B cell (primary cell): Measurements from ENCODE around the gene SLC16A6. TPM values are rescaled to one million over a fixed set of nuclear protein-coding genes. Genes with fewer than 3 reads are reported as not detected.

Experiments
- ATAC-seq: fragments of 200-7000 bp; cut with Tn5 transposase; one replicate; pipeline ENCODE4 v1.10.0; 2021; ENCODE audit warnings: low read depth, mild to moderate bottlenecking, moderate number of reproducible peaks, moderate library complexity
- CTCF ChIA-PET: fragments of 350-600 bp; sonication (Branson Sonifier 250); formaldehyde crosslinking; loops from one replicate; lab custom pipeline; 2021; ENCODE audit warnings: antibody characterized with exemption, inconsistent platforms; lab: Charles Lee
- POLR2A ChIA-PET: fragments of 350-600 bp; sonication (Branson Sonifier 250); formaldehyde crosslinking; loops from one replicate; lab custom pipeline; 2021; ENCODE audit warnings: antibody characterized with exemption; lab: Charles Lee
- DNase-seq: peaks from one replicate; pipeline ENCODE4 v3.0.0; 2013
- H2AFZ ChIP-seq: 2 replicates; pipeline ENCODE4 v1.6.1; 2012; ENCODE audit warnings: mild to moderate bottlenecking, low read depth, low read length; ENCODE audit not compliant: insufficient read depth, poor library complexity, severe bottlenecking
- H3K27ac ChIP-seq, 2 donors: 1 replicate in 1 of 2; 2 replicates in 1 of 2; pipeline ENCODE4 v1.5.1; 2012 to 2013; ENCODE audit warnings: low read length in 2 of 2, mild to moderate bottlenecking in 2 of 2, moderate library complexity in 1 of 2
- H3K27me3 ChIP-seq, 4 experiments: fragments of 200-600 bp in 1 of 4; sonication (generic) in 1 of 4; replicated peaks in 1 of 4; 1 replicate in 2 of 4; 2 replicates in 2 of 4; pipeline versions ENCODE4 v1.6.1 to v1.7.0; 2013 to 2016; ENCODE audit warnings: low read length in 3 of 4, mild to moderate bottlenecking in 2 of 4, mixed read lengths in 1 of 4, moderate library complexity in 1 of 4; ENCODE audit not compliant: insufficient read depth in 4 of 4, control insufficient read depth in 3 of 4; ENCODE audit errors: control extremely low read depth in 1 of 4
- H3K36me3 ChIP-seq, 2 experiments: replicated peaks in 1 of 2; 1 replicate in 1 of 2; 2 replicates in 1 of 2; pipeline versions ENCODE4 v1.6.1 to v1.7.1; 2013; ENCODE audit warnings: low read length in 1 of 2; ENCODE audit not compliant: insufficient read depth in 2 of 2, control insufficient read depth in 1 of 2; ENCODE audit errors: control extremely low read depth in 1 of 2, extremely low read depth in 1 of 2
- H3K4me1 ChIP-seq, 2 donors: fragments of 200-600 bp in 1 of 2; sonication (generic) in 1 of 2; 1 replicate in 1 of 2; 2 replicates in 1 of 2; pipeline versions ENCODE4 v1.5.1 to v1.6.1; 2013 to 2017; ENCODE audit warnings: low read length in 2 of 2; ENCODE audit not compliant: control insufficient read depth in 2 of 2, insufficient read depth in 2 of 2
- H3K4me2 ChIP-seq: replicated peaks from 2 replicates; pipeline ENCODE3; 2012; ENCODE audit warnings: mild to moderate bottlenecking, low read depth, low read length; ENCODE audit not compliant: poor library complexity, severe bottlenecking
- H3K4me3 ChIP-seq, 5 experiments: fragments of 200-600 bp in 1 of 5; sonication (generic) in 1 of 5; 1 replicate in 3 of 5; 2 replicates in 2 of 5; pipeline versions ENCODE4 v1.5.1 to v1.7.0; 2011 to 2016; ENCODE audit warnings: low read length in 4 of 5, mild to moderate bottlenecking in 4 of 5, low read depth in 2 of 5, control low read depth in 1 of 5, moderate library complexity in 1 of 5; ENCODE audit not compliant: insufficient read depth in 1 of 5; ENCODE audit errors: control extremely low read depth in 1 of 5, extremely low read depth in 1 of 5
- H3K79me2 ChIP-seq: fragments of 200-600 bp; sonication (generic); one replicate; pipeline ENCODE4 v1.6.0; 2016; ENCODE audit warnings: low read length; ENCODE audit not compliant: control insufficient read depth, insufficient read depth
- H3K9ac ChIP-seq: fragments of 200-600 bp; sonication (generic); 2 replicates; pipeline ENCODE4 v1.6.1; 2017; ENCODE audit warnings: mild to moderate bottlenecking, low read length, moderate library complexity
- H3K9me3 ChIP-seq, 3 donors: one replicate each; pipeline versions ENCODE4 v1.6.1 to v1.7.1; 2013; ENCODE audit warnings: low read length in 2 of 3; ENCODE audit not compliant: control insufficient read depth in 2 of 3, insufficient read depth in 1 of 3; ENCODE audit errors: control extremely low read depth in 1 of 3
- H4K20me1 ChIP-seq: 2 replicates; pipeline ENCODE4 v1.6.0; 2012; ENCODE audit warnings: mild to moderate bottlenecking, low read length; ENCODE audit not compliant: insufficient read depth, control insufficient read depth, poor library complexity, severe bottlenecking
- H3K27ac Mint-ChIP-seq: one replicate; pipeline ENCODE4 v1.8.0; 2021; ENCODE audit warnings: mixed read lengths
- H3K27me3 Mint-ChIP-seq: one replicate; pipeline ENCODE4 v1.8.0; 2021; ENCODE audit warnings: mixed read lengths
- H3K4me1 Mint-ChIP-seq: one replicate; pipeline ENCODE4 v1.8.0; 2021; ENCODE audit warnings: mixed read lengths
- H3K4me3 Mint-ChIP-seq: one replicate; pipeline ENCODE4 v1.8.0; 2021; ENCODE audit warnings: mixed read lengths
- H3K9me3 Mint-ChIP-seq: one replicate; pipeline ENCODE4 v1.8.0; 2022; ENCODE audit warnings: mixed read lengths; ENCODE audit not compliant: insufficient read depth
- CTCF ChIP-seq: fragments of 200-600 bp; IDR thresholded peaks from one replicate; pipeline ENCODE4 v1.8.0; 2022; ENCODE audit warnings: antibody characterized with exemption, mild to moderate bottlenecking
- EZH2 ChIP-seq: IDR thresholded peaks from 2 replicates; pipeline ENCODE4 v1.6.1; 2012; ENCODE audit warnings: borderline replicate concordance, low read depth, mild to moderate bottlenecking, moderate library complexity, low read length; ENCODE audit not compliant: insufficient read depth, poor library complexity, severe bottlenecking
- WGBS: methylation state at CpG from one replicate; pipeline ENCODE4 v1.1.5; 2013; ENCODE audit warnings: missing lambda C conversion rate; ENCODE audit not compliant: insufficient coverage; 5-methylcytosine and 5-hydroxymethylcytosine counted together
- intact Hi-C: fragments of 100-400 bp; cut with micrococcal nuclease; formaldehyde crosslinking; loops from one replicate; pipeline ENCODE4 v1.10.0; 2022
- polyA plus RNA-seq: library from polyadenylated mRNA; depleted of rRNA; stranded (reverse); fragments of >200 nt; gene quantifications from 2 replicates; pipeline ENCODE4 v1.2.3, GENCODE V29; 2012
- total RNA-seq, 2 donors: library from RNA; stranded (reverse); fragments of 120-200 nt in 1 of 2; gene quantifications; 1 replicate in 1 of 2; 2 replicates in 1 of 2; pipeline versions ENCODE4 v1.2.3 to v1.2.4, GENCODE V29; 2013 to 2022

SLC16A6 gene
- total and polyA plus RNA-seq, 2 donors (not counting 1 experiment from before 2014, with no cell fraction given): 1.1 to 3.8 TPM

- Histone ChIP-seq H3K79me2 (no peaks in the 10 kb centered on the region), H3K27me3 (no peaks in the 10 kb centered on the region), H3K9me3 (no peaks in the 10 kb centered on the region), H3K9ac (no peak overlapping the region), H3K4me2 (no peak overlapping the region), H4K20me1 (no peaks in the 10 kb centered on the region), H3K27ac (no peak overlapping the region), H3K36me3 (no peaks in the 10 kb centered on the region), H2AFZ (no peak overlapping the region), H3K4me1 (no peaks in the 10 kb centered on the region), H3K4me3 (no peak overlapping the region)
- Mint-ChIP-seq H3K9me3 (no peaks in the 10 kb centered on the region), H3K27ac (no peak overlapping the region), H3K27me3 (no peaks in the 10 kb centered on the region), H3K4me1 (peaks cover 4% of the 10 kb centered on the region), H3K4me3 (no peak overlapping the region)
- ATAC-seq: no peak
- TF ChIP-seq CTCF: no peak
- TF ChIP-seq EZH2: no peak
- POLR2A ChIA-PET: interaction anchor here (0.7 kb wide), 1 partner anchor 167 kb away, joined by 6 read pairs; no protein-coding TSS in a partner anchor
- WGBS: 89% methylated on average over 3 of the region's 3 CpGs
- CTCF ChIA-PET: interaction anchor here (0.7 kb wide), 1 partner anchor 11 kb away, joined by 4 read pairs; no protein-coding TSS in a partner anchor
- intact Hi-C loops: loop anchor here (10.0 kb wide), 1 partner anchor 135 kb away; no protein-coding TSS in a partner anchor
- DNase-seq: no peak
These were observed 8.9 kb upstream of the SLC16A6 start for GRCh38 chr17:68299817-68300216.

GRCh38 chr17:68298601-68299000 lies 7.7 kb upstream of the SLC16A6 start:
- intact Hi-C loops: loop anchor here (10.0 kb wide), 1 partner anchor 136 kb away; no protein-coding TSS in a partner anchor
- no peak overlapping the region for H2AFZ ChIP-seq
- no peaks in the 10 kb centered on the region for H4K20me1 ChIP-seq
- H3K27ac Mint-ChIP-seq: no peak overlapping the region
- H3K4me3 Mint-ChIP-seq: no peak overlapping the region
- no peak overlapping the region for H3K4me3 ChIP-seq
- H3K27me3 Mint-ChIP-seq: no peaks in the 10 kb centered on the region
- peaks cover 4% of the 10 kb centered on the region for H3K4me1 Mint-ChIP-seq
- no peak for TF ChIP-seq EZH2
- no peak for TF ChIP-seq CTCF
- no peaks in the 10 kb centered on the region for H3K4me1 ChIP-seq
- no peaks in the 10 kb centered on the region for H3K36me3 ChIP-seq
- no peak for ATAC-seq
- H3K9ac ChIP-seq: no peak overlapping the region
- no peaks in the 10 kb centered on the region for H3K9me3 ChIP-seq
- no peaks in the 10 kb centered on the region for H3K9me3 Mint-ChIP-seq
- no peak overlapping the region for H3K27ac ChIP-seq
- ChIA-PET POLR2A (no interaction called here), CTCF (no interaction called here)
- no peak for DNase-seq
- H3K79me2 ChIP-seq: no peaks in the 10 kb centered on the region
- H3K27me3 ChIP-seq: no peaks in the 10 kb centered on the region
- H3K4me2 ChIP-seq: no peak overlapping the region
